SK-N-SH (cell line): ENCODE data around the gene BSPRY. TPM values are rescaled to one million over a fixed set of nuclear protein-coding genes. Genes with fewer than 3 reads are reported as not detected.

ENCODE experiments used
- CTCF ChIA-PET: fragments of 300-600, 350-600 bp; formaldehyde crosslinking; extraction: SDS; loops from one replicate; lab custom pipeline; 2021; lab: Yijun Ruan, JAX
- POLR2A ChIA-PET: fragments of 350-600 bp; sonication (Branson Sonifier 250); formaldehyde crosslinking; extraction: SDS; loops from one replicate; lab custom pipeline; 2020; ENCODE audit warnings: antibody characterized with exemption, inconsistent platforms; lab: Yijun Ruan, JAX
- DNase-seq: peaks from one replicate; pipeline ENCODE4 v3.0.0; 2012
- H2AFZ ChIP-seq: fragments of 200-600 bp; sonication (generic); 2 replicates; pipeline ENCODE4 v1.8.1; 2016; ENCODE audit warnings: antibody characterized with exemption, mild to moderate bottlenecking, low read depth
- H3F3A ChIP-seq: fragments of 200-600 bp; sonication (generic); replicated peaks from 2 replicates; pipeline ENCODE3; 2016; ENCODE audit warnings: antibody characterized with exemption, mild to moderate bottlenecking; ENCODE audit not compliant: insufficient read depth
- H3K27ac ChIP-seq, 2 experiments: fragments of 200-500 bp in 1 of 2; fragments of 200-600 bp in 1 of 2; sonication (Bioruptor generic) in 1 of 2; sonication (generic), shearing (Covaris generic) in 1 of 2; 2 replicates each; pipeline versions ENCODE4 v1.5.1 to v1.6.1; 2014 to 2016; ENCODE audit warnings: low read depth in 2 of 2, inconsistent platforms in 1 of 2, low read length in 1 of 2, mild to moderate bottlenecking in 1 of 2, mixed read lengths in 1 of 2
- H3K27me3 ChIP-seq: fragments of 200-600 bp; sonication (generic), shearing (Covaris generic); 2 replicates; pipeline ENCODE4 v1.6.1; 2016; ENCODE audit warnings: mixed run types; ENCODE audit not compliant: insufficient read depth
- H3K36me3 ChIP-seq, 2 experiments: fragments of 200-500 bp in 1 of 2; fragments of 200-600 bp in 1 of 2; sonication (Bioruptor generic) in 1 of 2; sonication (generic) in 1 of 2; replicated peaks in 1 of 2; 2 replicates each; pipeline versions ENCODE3 to v1.5.1; 2014 to 2016; ENCODE audit warnings: low read length in 1 of 2, mild to moderate bottlenecking in 1 of 2; ENCODE audit not compliant: insufficient read depth in 2 of 2, control insufficient read depth in 1 of 2
- H3K4me1 ChIP-seq, 2 experiments: fragments of 200-500 bp in 1 of 2; fragments of 200-600 bp in 1 of 2; sonication (Bioruptor generic) in 1 of 2; sonication (generic), shearing (Covaris generic) in 1 of 2; 2 replicates each; pipeline versions ENCODE4 v1.5.1 to v1.6.1; 2014 to 2016; ENCODE audit warnings: low read depth in 1 of 2, low read length in 1 of 2, mixed run types in 1 of 2; ENCODE audit not compliant: insufficient read depth in 2 of 2, control insufficient read depth in 1 of 2
- H3K4me2 ChIP-seq: fragments of 200-600 bp; sonication (generic), shearing (Covaris generic); 2 replicates; pipeline ENCODE4 v1.6.1; 2017; ENCODE audit warnings: mixed run types
- H3K4me3 ChIP-seq, 2 experiments: fragments of 200-500 bp in 1 of 2; fragments of 200-600 bp in 1 of 2; sonication (Bioruptor generic) in 1 of 2; sonication (generic), shearing (Covaris generic) in 1 of 2; 2 replicates each; pipeline versions ENCODE4 v1.5.1 to v1.8.1; 2014 to 2016; ENCODE audit warnings: low read depth in 2 of 2, inconsistent platforms in 1 of 2, low read length in 1 of 2, mild to moderate bottlenecking in 1 of 2, mixed read lengths in 1 of 2, moderate library complexity in 1 of 2
- H3K79me2 ChIP-seq: fragments of 200-600 bp; sonication (generic); 2 replicates; pipeline ENCODE4 v1.8.1; 2017; ENCODE audit warnings: mild to moderate bottlenecking; ENCODE audit not compliant: insufficient read depth
- H3K9ac ChIP-seq: fragments of 200-600 bp; sonication (generic); 2 replicates; pipeline ENCODE4 v1.6.1; 2017; ENCODE audit warnings: mixed run types
- H3K9me2 ChIP-seq: fragments of 200-600 bp; sonication (generic); 2 replicates; pipeline ENCODE4 v1.6.1; 2017; ENCODE audit warnings: mixed run types
- H3K9me3 ChIP-seq: fragments of 200-600 bp; sonication (generic); 2 replicates; pipeline ENCODE4 v1.6.1; 2017; ENCODE audit warnings: mixed run types, mild to moderate bottlenecking, moderate library complexity
- H4K20me1 ChIP-seq: fragments of 200-600 bp; sonication (generic); 2 replicates; pipeline ENCODE4 v1.6.1; 2017; ENCODE audit warnings: mild to moderate bottlenecking, mixed run types; ENCODE audit not compliant: insufficient read depth
- ELF1 ChIP-seq: IDR thresholded peaks from 2 replicates; pipeline ENCODE4 v1.4.0; 2012
- FOXJ3 ChIP-seq: sonication (generic); formaldehyde crosslinking; IDR thresholded peaks from 2 replicates; pipeline ENCODE4 v1.5.1; 2020; ENCODE audit warnings: mild to moderate bottlenecking, missing genetic modification reagents
- FOXM1 ChIP-seq: IDR thresholded peaks from 2 replicates; pipeline ENCODE4 v1.4.0; 2012; ENCODE audit warnings: low read depth, mild to moderate bottlenecking
- JUND ChIP-seq: IDR thresholded peaks from 2 replicates; pipeline ENCODE4 v1.4.0; 2012
- MEF2A ChIP-seq: IDR thresholded peaks from 2 replicates; pipeline ENCODE4 v1.4.0; 2012; ENCODE audit warnings: low read depth, borderline replicate concordance
- MXI1 ChIP-seq: IDR thresholded peaks from 2 replicates; pipeline ENCODE4 v1.6.1; 2012; ENCODE audit warnings: mild to moderate bottlenecking, low read depth, low read length, improper control_type of control experiment
- TEAD4 ChIP-seq: IDR thresholded peaks from 2 replicates; pipeline ENCODE4 v1.4.0; 2012; ENCODE audit warnings: mild to moderate bottlenecking, borderline replicate concordance; ENCODE audit not compliant: insufficient read depth
- USF2 ChIP-seq: fragments of 150-350 bp; IDR thresholded peaks from 2 replicates; pipeline ENCODE4 v1.6.1; 2017; ENCODE audit warnings: antibody characterized with exemption, low read length, low read depth, borderline replicate concordance
- ZBTB33 ChIP-seq: IDR thresholded peaks from 2 replicates; pipeline ENCODE4 v1.4.0; 2012; ENCODE audit warnings: low read depth, borderline replicate concordance
- WGBS: methylation state at CpG from one replicate; pipeline ENCODE4 v1.1.6; 2017; ENCODE audit warnings: low lambda C conversion rate; 5-methylcytosine and 5-hydroxymethylcytosine counted together
- polyA plus RNA-seq, 3 experiments: library from polyadenylated mRNA; depleted of rRNA; stranded (reverse); fragments of >200 nt; gene quantifications; 2 replicates each; pipeline ENCODE4 v1.2.3, GENCODE V29; 2012

BSPRY gene
- polyA plus RNA-seq, 1 of the 3 experiments (the other 2 are of a cell fraction): not detected

GRCh38 chr9:113319054-113319453 lies 30.3 kb upstream of the BSPRY start (continued):
- no peak for TF ChIP-seq ZBTB33
- no peak for TF ChIP-seq USF2
- no peak for TF ChIP-seq JUND
- TF ChIP-seq MXI1: peak; percentile 32; the same call in 1 of the 2 replicates

GRCh38 chr9:113320051-113320450 lies 29.3 kb upstream of the BSPRY start:
- Histone ChIP-seq H3K4me1 (peaks cover 0 to 4% of the 10 kb centered on the region in 2 experiments; a peak in 1 of 4 replicates), H3K27me3 (no peaks in the 10 kb centered on the region; the same call in 1 of the 2 replicates), H3F3A (no peaks in the 10 kb centered on the region), H4K20me1 (no peaks in the 10 kb centered on the region), H3K9ac (no peak overlapping the region), H3K79me2 (no peaks in the 10 kb centered on the region), H3K4me3 (no peak overlapping the region), H3K36me3 (peaks cover 0 to 3% of the 10 kb centered on the region in 2 experiments), H3K4me2 (no peak overlapping the region), H3K9me3 (no peaks in the 10 kb centered on the region), H3K27ac (no peak overlapping the region), H2AFZ (no peak overlapping the region), H3K9me2 (no peaks in the 10 kb centered on the region)
- POLR2A ChIA-PET: interaction anchor here (0.7 to 1.3 kb wide), 3 partner anchors 20 to 90 kb away, joined by 3 to 5 read pairs (median 3); partner anchors contain the start of genes C9orf43, CDC26, POLE3 and PRPF4
- CTCF ChIA-PET: interaction anchor here (1.0 to 1.8 kb wide), 8 partner anchors 11 to 271 kb away, joined by 3 to 6 read pairs (median 4); partner anchors contain the start of gene ALAD
- no peak for TF ChIP-seq FOXJ3
- 64% methylated on average over 2 of the region's 3 CpGs for WGBS
- no peak for DNase-seq

GRCh38 chr9:113322671-113323070 lies 26.7 kb upstream of the BSPRY start:
- DNase-seq: no peak
- Histone ChIP-seq H3K4me1 (peaks cover 0 to 4% of the 10 kb centered on the region in 2 experiments; a peak in 1 of 4 replicates), H3K9me3 (no peaks in the 10 kb centered on the region), H3K4me3 (no peak overlapping the region), H3K4me2 (no peak overlapping the region), H4K20me1 (no peaks in the 10 kb centered on the region), H3K36me3 (peaks cover 0 to 3% of the 10 kb centered on the region in 2 experiments), H3K9ac (no peak overlapping the region), H3K79me2 (no peaks in the 10 kb centered on the region), H3F3A (no peaks in the 10 kb centered on the region), H3K9me2 (no peaks in the 10 kb centered on the region), H3K27ac (no peak overlapping the region), H2AFZ (no peak overlapping the region), H3K27me3 (no peaks in the 10 kb centered on the region; the same call in 1 of the 2 replicates)
- CTCF ChIA-PET: no interaction called here
- no peak for TF ChIP-seq ELF1
- no peak for TF ChIP-seq MEF2A
- no peak for TF ChIP-seq TEAD4
- no peak for TF ChIP-seq FOXM1
- TF ChIP-seq ZBTB33: no peak
- POLR2A ChIA-PET: no interaction called here
- 73% methylated on average over 6 of the region's 6 CpGs for WGBS
